C4-2B (cell line): ENCODE measurements around the gene DLG1.

ENCODE experiments used
- H3K27ac ChIP-seq: fragments of 450-650 bp; 2 replicates; pipeline ENCODE4 v1.5.1; 2017
- ZFX ChIP-seq: fragments of 450-650 bp; IDR thresholded peaks from 2 replicates; pipeline ENCODE4 v1.6.1; 2017
- TF ChIP-seq, protein P1 (sequence below): fragments of 450-650 bp; conservative IDR thresholded peaks from 2 replicates; pipeline ENCODE4 v1.5.1; 2017; ENCODE audit warnings: mild to moderate bottlenecking

The DLG1 gene

GRCh38 chr3:197025736-197026480, 272.5 kb downstream of the DLG1 start:
- no peak overlapping the region for H3K27ac ChIP-seq
- TF ChIP-seq ZFX: no peak
- TF ChIP-seq, protein P1, sequence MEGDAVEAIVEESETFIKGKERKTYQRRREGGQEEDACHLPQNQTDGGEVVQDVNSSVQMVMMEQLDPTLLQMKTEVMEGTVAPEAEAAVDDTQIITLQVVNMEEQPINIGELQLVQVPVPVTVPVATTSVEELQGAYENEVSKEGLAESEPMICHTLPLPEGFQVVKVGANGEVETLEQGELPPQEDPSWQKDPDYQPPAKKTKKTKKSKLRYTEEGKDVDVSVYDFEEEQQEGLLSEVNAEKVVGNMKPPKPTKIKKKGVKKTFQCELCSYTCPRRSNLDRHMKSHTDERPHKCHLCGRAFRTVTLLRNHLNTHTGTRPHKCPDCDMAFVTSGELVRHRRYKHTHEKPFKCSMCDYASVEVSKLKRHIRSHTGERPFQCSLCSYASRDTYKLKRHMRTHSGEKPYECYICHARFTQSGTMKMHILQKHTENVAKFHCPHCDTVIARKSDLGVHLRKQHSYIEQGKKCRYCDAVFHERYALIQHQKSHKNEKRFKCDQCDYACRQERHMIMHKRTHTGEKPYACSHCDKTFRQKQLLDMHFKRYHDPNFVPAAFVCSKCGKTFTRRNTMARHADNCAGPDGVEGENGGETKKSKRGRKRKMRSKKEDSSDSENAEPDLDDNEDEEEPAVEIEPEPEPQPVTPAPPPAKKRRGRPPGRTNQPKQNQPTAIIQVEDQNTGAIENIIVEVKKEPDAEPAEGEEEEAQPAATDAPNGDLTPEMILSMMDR: no peak

DNA sequence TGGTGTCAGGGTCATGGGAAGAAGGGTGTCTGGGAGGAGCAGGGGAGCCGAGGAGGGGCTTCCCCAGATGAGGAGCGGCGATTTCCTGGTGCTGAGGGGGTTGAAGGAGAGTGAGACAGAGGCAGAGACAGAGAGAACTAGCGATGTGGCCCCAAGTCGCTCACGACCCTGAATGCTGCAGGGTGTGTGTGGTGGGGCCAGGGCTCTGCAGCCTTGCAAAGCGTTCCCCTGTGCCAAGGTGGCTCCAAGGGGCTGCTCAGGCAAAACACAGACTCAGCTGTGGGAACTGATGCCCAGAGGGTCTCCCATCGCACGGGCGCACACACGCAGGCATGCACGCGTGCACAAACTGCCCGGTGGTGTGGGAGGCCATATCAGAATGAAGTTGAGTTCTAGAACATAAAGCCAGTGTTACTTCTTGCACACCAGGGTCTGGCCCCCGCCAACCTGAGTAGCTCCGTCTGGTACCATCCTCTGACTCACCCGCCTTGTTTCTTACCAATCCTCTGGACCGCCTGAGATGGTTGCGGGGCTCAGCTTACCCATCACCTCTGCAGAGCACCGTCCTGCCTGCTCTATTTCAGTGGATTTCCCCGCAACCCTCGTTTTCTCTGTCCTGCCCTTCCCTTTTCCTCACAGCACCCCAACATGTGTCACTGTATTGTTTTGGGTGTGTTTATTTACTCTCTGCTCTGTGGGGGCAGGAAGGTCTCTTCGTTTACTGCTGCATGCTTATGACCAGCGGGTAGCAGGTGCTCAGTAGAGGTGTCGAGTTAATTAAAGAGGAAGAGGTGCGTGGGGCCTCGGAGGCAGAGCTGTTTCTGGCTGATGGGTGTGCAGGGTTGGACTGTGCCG, 273.3 kb downstream of the DLG1 start:
- TF ChIP-seq, protein P1: no peak

DNA sequence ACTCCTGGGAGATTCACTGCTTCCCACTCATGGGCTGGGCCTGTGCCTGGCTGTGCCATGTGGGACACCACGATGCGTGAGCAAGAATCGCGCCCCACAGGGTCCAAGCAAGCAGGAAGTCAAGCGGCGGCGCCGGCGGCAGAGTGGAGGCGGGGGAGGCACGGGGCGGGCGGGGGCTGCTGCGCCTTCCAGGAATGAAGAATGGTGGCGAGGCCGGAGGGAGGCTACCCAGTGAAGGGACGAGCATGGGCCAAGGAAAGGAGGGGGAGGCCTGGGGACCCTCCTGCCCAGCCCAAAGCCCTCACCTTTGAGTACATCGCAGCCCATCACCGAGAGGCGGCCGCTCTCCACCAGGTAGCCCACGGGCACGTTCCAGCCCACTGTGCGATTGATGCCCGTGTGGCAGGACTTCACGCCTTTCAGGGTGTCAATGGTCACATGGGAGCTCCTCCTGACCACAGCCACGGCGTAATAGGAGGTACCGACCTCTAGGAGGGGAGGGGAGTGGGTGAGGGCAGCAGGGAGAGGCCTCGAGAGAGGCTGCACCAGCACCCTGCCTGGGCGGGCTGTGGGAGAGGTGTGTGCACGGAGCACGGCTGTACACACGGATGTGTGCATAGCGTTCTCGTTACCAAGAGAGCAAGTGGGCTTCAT, 274.3 kb downstream of the DLG1 start:
- H3K27ac ChIP-seq: no peak overlapping the region
- TF ChIP-seq, protein P1: no peak
- no peak for TF ChIP-seq ZFX

More for the DNA sequence above, 273.3 kb downstream of the DLG1 start:
- no peak overlapping the region for H3K27ac ChIP-seq

DNA sequence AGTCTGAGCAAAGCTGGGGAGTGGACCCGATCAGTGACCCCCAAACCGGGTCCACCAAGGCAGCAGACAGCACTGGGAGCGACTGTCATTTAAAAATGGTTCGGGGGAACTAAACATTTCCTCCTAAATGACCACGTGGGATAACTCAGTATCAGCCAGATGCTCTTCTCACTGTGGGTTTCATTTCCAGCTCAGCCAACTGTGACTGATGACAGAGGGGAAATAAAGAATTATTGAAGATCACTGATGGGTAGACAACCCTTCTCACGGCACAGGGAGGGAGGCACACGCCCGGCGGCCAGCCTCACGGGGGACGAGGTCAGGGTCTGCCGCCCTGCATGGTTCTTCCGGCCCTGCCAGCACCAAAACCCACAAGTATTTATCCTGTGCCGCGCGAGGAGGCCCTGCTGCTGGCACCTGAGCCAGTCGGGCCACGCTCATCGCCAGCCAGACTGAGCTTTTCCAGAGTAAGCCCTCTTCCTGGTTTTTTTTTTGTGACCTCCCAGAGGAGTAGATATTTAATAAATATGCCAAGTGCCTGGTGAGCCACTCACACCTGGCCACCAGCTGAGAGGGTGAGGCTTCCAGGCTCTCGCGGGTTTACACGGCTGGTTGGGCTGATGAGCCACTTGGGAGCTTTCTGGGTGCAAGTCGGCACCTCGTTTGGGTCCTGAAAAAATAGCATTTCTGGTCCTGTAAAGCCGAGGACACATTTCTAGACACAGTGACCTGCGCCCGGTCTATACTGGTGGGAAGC, 275.0 kb downstream of the DLG1 start:
- no peak overlapping the region for H3K27ac ChIP-seq
- TF ChIP-seq, protein P1: no peak
- TF ChIP-seq ZFX: no peak

DNA sequence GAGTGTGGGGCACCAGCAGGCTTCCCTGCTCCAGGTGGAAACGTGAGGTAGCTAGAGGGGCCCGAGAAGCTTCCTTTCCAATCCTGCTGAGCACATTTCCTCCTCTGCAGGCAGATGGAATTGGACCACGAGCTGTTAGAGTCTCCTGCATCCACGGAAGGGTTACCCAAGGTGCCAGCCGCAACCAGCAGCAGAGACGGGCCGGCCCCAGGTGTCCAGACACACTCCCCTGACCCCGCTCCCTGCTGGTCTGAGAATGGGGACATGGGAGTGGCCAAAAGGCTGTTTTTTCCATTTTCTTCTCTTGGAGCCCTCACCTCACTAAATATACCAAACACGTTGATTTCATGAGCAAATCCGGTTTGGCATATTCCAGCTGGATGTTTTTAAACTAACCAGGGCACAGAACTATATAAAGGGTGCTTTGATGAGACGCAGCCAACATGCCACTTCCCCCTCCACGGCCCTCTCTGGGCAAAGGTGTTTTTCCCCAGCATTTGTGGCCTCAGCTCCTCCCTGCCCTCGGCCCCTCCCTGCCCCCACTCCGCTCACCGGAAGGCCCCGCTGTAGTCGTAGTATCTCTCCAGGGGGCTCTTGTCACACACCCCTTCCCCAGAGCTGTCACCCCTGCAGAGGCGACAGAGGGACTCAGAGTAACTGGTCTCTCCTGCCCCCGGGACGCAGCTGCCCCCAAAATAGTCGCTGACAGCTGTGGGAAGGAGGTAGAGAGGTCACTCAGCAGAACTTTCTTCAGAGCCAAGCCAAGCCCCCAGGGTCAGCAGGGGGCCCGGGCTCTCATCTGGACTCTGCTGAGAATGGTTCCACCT, 275.8 kb downstream of the DLG1 start:
- TF ChIP-seq, protein P1: no peak
- TF ChIP-seq ZFX: no peak
- H3K27ac ChIP-seq: no peak overlapping the region

DNA sequence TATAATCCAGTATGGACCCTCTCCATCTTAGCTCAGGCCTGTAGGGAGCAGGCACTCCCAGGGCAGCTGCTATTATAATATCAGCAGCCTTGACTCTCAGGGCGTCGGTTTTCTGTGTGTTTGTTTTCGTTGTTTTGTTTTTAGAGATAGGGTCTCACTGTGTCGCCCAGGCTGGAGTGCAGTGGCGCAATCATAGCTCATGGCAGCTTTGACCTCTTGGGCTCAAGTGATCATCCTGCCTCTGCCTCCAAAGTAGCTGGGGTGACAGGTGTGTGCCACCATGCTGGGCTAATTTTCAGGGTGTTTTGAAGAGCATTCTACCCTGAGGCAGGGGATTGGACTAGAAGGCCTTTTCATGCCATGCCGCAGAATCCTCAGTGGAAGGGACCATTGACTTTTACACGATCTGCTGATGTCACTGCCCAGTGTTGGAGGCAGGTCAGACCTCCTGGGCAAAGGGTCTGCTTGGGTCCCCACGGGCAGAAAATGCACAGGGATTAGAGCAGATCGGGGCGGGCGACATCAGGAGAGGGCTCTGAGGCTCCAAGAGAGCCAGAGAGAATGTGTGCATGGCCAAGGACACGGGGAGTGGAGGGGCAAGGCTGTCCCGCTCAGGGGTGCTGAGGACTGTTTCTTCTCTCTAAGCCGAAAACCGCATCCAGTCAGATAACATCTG, 276.5 kb downstream of the DLG1 start:
- no peak for TF ChIP-seq ZFX
- TF ChIP-seq, protein P1: no peak
- H3K27ac ChIP-seq: no peak overlapping the region
